ENCODE measurements around the gene EPHB1.

Gene EPHB1

DNA sequence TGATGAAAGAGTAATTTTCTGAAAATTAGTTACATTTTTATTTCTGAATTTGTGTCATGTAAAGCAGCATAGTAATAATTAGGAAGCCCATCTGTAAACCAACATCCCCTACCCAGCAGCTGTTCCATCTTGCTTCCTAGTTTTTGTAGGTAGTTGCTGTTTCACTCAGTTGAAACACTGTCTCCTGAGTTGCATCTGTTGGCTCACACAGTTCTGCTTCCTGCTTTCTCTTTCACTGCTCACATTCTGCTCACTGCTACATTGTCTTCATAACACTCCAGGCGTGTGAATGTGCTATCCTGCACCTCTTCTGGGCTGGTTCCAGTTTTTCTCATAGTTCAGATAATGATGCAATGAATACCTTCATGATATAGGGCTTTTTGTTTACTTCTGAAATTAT, 123.4 kb downstream of the EPHB1 start:
- no peak for DNase-seq

DNA sequence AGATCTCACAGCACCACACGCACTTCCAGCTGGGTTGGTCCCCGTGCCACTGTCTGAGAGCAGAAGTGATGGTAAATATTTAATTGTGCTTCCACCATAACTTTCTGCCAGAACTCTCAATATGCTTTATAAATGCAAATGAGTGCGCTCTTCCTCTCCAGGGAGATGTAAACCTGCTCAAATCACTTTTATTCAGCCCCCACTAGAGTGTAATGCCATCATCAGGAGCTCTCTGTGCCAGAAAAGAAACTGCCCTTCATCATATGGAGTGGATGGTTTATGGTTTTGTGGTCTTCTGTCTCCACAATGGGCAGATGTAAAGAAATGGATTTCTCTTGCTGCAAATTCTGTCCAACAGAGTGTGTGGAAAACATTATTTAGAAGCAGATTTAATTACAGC, 127.0 kb downstream of the EPHB1 start:
- no peak for DNase-seq

DNA sequence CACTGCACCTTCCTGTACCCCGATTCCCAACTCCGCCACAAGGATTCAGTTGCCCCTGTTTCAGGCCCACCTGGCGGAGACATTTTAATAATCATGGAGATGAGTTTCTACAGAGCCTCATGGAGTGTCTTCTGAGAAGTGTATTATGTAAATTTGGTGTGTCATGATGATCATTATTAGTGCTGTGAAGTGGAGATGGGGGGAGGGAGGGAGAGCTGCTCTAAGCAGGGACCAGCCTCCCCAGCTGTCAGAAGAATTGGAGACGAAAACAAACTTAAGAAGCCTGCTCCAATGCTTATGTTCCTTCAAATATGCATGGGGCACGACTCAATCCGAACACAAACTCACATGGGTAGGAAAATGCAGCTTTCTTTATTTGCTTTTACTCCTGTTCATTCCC, 127.8 kb downstream of the EPHB1 start:
- DNase-seq, result no peak

DNA sequence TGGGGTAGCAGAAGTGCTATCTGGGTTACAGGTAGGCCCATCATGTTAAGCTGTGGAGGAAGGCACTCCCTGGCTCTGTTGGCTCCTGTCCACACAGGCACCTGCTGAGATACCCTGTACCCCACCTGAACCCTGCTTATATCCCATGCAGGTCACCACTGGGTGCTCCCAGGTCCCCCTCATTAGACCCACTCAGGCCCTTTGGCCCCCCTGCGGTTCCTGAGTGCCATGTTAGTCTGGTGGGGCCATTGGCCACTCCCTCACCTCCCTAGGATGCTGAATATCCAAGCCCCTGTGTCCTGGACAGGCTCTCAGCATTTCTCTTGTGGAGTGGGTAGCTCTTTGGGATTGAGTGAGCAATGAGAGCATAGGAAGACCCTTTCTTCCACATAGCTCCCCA, 128.2 kb downstream of the EPHB1 start:
- no peak for DNase-seq

DNA sequence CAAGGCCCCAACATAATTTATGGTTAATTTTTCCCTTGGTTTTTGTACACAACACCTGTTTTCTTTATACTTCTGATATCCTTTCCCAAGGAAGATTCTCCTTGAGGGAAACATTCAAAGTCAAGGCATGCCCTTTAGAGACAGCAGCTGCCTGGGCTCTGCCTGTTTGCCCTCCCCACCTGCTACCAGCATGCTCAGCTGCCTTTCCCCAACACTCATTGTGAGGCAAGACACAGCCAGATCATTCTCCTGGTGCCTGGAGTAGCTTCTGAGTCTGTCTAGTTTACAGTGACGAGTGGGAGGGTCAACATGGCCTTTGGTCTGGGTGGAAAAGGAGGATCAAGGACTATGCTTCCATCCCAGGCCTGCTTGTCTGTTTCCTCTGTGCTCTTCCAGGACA, 132.5 kb downstream of the EPHB1 start:
- no peak for DNase-seq

DNA sequence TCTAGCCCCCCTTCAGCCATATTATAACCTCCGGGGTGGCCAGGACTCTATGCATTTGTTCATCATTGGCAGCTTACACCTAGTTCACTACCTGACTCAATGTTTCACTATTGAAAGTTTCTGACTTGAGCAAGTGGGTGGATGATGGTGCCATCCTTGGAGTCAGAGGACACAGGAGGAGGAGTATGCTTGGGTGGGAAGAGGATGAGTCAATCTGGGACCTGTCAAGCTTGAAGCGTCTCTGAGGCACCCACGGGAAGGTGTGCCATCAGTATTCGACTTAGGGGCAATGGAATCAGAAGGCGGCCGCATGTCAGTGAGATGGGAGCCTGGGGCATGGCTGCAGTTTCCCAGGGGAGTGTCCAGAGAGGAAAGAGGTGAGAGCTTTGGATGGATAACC, 133.3 kb downstream of the EPHB1 start:
- no peak for DNase-seq

DNA sequence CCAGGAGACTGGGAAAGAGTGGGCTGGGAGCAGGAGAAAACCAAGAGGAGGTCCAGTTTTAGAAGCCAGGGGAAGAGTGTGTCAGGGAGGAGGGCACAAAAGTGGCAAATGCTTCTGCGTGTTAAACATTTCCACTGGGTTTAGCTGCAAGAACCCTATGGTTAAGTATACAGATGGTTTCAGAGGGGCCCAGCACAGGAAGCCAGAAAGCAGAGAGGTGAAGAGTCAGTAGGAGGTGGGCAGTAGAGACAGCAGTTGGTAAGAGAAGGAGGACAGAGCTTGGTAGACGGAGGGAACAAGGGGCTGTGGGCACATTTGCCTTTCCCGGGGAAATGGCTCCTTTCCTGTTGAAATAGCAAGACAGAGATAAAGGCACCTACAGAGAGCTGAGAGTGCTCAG, 133.8 kb downstream of the EPHB1 start:
- peak; percentile 12 for DNase-seq

DNA sequence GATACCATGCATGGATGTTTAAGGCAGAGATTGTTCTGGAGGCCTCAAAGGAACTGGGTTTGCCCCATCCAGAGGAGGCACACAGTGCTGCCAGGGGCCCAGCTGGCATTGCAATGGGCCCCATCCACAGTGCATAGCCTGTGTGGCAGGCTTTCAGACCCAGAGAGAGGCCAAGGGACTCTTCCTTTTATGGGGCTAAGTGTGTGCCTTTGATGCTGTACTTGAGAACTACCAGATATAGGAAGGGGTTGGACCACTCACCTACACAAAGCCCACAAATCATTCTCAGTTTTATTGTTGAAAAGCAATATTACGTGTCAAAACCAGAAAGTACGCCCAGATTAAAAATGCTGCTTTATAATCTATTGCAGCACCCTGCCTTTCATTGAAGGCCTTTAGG, 134.9 kb downstream of the EPHB1 start:
- no peak for DNase-seq

DNA sequence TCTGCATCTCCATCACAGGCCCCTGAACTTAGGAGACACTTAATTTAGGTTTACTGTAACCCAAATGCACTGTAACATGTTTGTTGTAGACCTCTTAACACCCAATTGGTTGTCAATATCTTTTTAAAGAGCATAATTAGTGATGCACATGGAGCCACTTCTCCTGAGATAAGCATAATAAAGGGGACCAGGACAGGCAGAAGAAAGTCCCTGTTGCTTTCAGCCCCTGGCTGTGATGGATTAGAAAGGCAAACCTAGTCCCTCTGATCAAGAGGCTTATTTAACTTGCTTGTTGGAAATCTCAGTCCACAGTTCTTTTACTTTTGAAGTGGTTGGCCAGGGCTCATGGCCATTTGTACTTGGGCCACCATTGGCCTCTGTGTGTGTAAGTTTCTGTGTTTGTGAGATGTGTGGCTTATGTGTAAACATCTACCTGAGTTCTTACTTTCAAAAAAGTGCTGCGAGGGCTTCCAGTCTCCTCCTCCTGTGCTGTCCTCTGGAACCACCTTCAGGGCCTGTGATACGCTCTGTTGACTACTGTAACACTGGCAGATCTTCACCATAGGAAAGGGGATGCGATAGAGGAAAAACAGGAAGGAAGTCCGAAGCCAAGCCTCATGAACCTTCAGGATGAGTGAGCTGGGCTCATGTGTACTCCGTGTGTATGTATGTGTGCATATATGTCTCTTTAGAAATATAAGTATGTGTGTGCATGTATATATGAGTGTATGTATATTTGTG, 136.2 kb downstream of the EPHB1 start:
- no peak for DNase-seq

DNA sequence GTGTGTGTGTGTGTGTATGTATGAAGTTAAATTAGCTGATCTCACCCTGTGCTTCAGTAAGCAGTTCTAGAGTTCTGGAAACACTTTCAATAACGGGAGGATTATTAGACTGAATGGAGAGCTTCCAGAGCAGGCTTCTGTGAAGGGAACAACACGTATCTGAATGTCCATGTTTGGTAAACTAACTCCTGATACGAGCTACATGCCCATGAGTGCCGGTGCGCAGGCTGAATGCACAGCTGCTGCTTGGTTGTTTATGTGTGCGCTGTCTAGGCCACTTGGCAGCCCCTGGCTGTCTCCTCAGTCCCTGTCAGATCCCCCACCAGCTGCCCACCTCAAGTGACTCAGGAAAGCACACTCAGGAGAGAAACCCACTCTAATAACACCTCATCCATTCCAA, 137.0 kb downstream of the EPHB1 start:
- DNase-seq, result no peak

DNA sequence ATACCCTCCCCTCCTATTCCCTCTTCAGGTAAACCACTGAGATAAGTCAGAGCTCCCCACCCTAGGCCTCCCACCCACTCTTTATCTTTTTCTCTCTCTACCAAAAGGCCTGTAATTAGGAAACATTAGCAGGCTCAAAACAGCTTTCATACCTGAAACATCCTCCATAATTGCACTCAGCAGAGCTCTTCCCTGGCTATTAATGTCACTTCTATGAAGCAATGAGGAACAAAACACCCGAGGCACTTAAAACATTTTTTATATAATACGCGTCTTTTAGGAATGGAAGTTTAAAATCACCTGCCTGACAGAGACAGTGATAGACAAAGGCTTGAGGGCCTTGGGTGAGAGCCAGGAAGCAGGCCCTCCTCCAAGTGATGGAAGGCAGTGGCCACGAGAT, 138.9 kb downstream of the EPHB1 start:
- DNase-seq, result no peak

DNA sequence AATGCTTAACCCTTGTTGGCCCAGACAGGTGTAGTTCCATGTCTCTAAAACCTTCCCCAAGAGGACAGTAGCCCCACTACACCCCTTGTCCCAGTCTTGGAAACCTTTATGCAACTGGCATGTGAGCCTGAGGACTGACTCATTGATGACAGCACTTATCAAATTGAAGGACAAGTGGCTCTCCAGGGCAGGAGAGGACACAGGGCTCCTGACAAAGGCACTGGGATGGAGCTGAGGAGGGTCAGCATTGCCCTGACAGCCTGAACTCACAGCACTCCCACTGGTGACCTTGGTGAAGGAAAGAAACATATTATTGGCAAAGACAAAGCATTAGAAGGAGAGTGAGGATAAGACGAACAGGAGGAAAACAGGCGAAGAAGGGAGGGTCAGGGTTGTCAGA, 139.9 kb downstream of the EPHB1 start:
- DNase-seq, result no peak

DNA sequence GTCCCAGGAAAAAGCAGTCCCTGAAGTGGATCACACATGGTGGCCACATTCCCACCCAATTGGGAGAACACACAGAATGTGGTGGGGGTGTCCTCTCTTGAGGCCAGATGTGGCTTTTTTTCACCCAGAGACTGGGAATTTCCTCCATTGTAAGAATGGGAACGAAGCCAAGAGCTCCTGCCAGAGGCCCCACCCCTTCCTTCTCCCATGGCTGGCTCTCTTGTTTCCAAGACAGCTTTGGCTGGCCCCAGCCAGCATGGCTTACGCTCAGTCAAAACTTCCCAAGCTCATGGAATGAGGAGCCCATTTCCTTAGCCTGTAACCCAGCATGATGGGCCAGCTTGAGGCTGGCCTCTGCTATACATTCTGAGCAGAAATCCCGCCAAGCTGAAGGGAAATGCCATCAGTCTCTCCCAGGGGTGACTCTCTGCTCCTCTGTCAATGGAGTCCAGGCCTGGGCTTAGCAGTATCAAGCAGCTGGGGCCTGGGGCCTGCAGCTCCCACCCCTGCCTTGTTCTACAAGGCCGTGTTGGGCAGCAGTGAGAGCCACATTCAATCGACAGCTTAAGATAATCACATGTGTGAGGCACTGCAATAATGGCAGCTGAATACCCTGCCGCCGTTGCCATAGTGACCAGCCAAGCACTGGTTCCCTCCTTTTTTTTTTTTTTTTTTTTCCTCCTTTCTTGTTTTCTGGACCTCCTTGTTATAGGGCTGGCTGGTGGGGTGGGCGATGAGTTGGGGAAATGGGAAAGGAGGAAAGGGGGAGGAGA, 142.4 kb downstream of the EPHB1 start:
- DNase-seq, result no peak

DNA sequence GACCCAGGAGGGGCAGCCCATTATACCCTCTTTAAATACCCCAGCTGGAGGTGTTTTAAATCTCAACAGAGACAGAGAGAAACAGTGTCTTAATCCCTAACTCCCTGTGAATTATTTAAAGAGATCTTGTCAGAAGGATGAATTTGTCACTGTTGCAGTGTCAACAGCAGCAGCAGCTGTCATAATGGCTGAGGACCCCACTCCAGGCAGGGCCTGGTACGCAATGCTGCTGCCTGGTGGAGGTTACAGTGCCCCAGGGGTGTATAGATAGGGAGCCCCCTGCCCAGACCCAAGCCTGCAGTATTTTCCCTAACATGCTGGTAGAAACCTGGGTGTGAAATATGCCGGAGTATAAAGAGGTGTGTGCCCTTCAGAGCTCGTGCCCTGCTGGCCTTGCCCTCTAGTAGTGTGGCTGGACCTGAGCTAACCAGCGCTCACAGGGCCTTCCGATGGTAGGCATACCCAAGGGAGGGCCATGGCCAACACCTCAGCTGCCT, 143.0 kb downstream of the EPHB1 start:
- DNase-seq, result no peak

DNA sequence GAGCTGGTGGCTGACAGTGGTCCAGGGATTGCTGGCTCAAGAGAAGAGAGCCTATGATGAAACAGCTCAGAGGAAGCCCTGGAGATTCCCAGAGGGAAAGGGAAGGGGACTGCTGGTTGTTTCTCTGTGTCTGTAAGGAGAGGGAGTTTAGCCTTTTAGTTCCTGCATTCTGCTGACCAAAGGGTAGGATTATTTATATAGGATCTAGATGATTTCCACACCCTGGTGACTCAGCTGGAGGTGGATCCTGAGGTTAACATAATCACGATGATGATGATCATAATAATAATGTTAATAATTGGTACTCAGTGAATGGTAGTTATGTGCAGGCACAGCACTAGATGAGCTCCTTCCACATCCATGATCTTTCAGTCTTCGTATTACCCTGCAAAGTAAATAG, 144.9 kb downstream of the EPHB1 start:
- DNase-seq, result no peak

DNA sequence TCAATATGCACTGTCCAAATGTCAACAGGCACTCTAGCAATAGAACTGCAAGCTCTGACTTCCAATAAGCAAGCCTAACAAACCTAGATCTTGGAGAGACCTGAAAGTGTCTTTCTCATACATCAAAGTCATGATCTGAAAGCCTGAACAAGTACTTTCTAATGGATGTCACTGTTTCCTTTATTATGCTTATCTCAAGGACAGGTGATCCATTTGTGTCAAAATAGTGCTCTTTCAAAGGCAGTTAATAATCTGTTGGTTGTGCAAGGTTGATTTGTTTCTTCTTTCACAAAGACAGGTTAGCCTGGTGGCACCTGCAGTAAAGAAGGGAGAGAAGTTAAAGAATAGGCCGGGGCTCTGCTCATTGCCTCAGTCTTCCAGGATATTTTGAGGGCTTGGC, 146.8 kb downstream of the EPHB1 start:
- no peak for DNase-seq

DNA sequence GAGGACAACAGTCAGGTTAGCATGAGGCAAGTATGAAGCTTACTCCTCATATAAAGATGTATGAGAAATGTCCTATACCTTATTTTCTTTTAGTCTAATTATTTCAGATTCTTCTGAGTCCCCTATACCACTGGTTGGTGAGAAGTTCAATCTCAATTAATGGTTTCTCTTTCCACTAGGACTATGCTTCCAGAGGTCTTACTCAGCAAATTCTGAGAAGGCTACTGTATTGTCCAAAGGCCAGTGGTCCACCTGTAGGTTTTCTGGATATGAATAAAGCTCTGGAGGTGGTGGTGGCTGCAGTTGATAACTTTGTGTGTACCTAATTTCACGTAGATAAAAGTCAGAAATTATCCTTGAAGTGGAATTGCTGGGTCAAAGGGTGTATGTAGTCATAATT, 149.4 kb downstream of the EPHB1 start:
- no peak for DNase-seq

DNA sequence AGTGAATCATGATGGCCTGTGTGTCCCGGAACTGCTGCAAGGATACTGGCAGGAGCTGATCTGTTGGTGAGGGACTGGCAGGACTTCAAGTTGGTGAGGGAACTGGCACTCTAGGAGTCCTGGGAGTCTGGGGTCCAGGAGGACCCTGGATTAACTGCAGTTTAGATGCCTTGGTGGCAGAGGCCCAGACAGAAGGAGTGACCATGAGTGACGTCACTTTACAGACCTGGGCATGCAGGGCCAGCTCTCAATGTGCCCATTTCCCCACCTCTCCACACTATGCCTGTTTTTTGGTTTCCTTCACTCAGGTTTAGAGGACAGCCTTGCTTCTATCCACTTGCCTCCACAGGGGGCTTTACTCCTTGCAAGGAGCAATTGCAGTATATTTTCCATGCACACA, 154.1 kb downstream of the EPHB1 start:
- DNase-seq, result no peak

DNA sequence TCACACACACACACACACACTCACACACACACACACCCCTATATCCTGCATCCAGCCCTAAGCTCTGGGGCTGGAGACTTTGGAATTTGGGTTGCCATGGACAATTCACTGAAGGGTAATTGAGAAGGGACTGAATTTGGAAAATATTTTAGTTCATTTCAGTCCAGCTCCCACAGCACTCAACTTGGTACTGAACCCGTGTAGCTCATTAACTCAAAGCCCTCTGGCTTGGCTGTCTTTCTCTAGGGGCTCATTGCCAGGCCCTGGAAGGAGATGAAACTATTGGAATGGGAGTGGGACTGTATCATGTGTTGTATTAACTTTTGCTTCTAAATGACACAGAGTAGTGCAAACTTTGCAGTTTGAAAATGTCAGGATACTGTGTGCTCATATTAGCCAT, 157.3 kb downstream of the EPHB1 start:
- no peak for DNase-seq

DNA sequence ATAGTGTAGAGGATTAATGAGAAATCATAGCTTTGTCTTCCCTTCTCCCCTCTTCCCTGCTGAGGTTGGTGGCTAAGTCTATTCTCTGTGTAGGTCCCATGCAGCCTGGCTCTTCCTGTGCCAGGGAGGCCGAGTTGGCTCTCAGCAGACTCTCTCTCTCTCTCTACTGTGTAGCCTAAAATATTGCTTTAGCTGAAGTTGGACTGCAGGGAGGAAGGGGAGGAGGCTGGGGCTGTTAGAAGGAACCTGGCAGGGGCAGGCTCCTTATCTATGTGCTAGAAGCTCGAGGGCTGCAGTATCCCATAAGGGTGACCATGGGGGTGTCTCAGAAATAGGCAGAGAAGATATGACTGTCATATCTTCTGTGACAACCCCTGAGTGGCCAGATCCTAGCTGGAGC, 160.8 kb downstream of the EPHB1 start:
- no peak for DNase-seq

DNA sequence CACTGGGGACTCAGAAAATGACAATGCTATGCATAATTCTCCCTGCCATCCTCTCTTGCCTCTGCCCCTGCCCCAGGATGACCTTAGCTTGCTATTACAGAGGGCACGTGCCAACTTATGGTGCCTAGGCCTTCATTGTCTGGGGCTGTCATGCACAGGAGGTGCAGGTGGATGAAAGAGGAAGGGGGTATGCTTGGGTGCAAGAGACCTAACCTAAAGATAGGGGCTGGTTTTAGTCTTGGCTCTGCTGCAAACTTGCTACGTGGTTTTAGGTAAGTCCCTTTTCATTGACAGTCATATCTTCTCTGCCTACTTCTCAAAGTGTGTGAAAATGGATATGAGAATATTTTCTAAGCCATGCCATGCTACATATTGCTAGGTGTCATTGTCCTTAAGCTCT, 161.3 kb downstream of the EPHB1 start:
- no peak for DNase-seq

DNA sequence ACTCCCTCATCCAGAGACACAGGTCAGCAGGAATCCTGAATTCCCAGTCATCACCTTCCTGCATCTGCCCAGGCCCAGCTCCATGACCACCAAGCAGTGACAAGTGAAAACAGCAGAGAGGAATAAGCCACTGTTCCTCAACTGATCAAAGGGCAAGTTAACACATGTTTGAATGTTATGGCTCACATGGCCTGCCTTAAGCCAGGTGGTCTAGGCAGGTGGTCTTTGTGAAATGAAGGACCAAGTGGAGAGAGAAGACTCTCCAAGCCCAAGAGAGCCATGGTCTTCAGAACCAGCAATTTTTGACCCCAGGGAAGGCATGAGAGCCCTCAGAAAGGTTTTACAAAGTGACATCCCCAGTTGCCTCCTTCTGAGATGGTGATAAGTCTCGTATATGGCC, 161.8 kb downstream of the EPHB1 start:
- DNase-seq, result no peak

DNA sequence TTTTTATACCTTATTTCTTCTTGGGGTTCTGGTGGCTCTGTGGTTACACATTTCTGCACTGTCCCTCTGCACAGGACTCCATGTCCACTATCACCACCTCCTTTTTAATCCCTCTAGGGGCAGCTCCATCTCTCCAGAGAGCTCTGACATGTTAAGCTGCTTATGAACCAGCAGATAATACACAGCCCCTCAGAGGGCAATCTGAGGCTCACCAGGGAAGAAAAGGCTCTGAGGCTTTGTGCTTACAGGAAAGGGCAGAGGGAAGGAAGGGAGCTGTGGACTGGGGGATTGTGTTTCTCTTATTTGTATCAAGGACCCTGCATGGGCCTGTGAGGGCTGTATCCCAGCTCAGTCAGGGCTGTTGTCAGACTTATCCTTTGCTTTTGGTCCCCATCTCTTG, 164.5 kb downstream of the EPHB1 start:
- no peak for DNase-seq

DNA sequence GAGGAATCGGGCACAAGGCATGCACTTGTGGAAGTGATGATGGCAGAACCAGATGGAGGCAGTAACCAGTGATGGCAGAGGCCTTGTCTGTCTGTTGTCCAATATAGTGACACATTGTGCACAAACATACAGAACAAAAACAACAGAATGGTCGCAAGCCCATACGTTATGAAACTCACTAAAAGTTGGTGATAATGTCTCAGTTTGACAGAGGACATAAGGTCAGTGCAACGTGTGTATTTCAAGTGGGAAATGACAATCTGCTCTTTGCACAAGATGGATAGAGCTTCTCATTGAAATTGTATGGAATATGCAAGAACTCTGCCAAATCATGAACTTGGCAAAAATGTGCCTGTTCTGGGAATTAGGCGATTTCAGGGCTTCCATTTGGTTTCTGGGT, 169.2 kb downstream of the EPHB1 start:
- no peak for DNase-seq
